Kidney (tissue), 14 donors: ENCODE results near the gene ARHGEF40. TPM values are rescaled to one million over a fixed set of nuclear protein-coding genes. Genes with fewer than 3 reads are reported as not detected.

Experiments
- DNase-seq, 5 donors: peaks; one replicate each; pipeline ENCODE4 v3.0.0-alpha.2; 2013 to 2020
- FAIRE-seq: peaks from 2 replicates; lab custom pipeline; 2012; peaks lifted over from hg19 to GRCh38; lab: Jason Lieb, UNC
- H3K27ac ChIP-seq, 2 donors: one replicate each; pipeline ENCODE4 v1.7.0; 2013; ENCODE audit warnings: low read depth in 2 of 2, low read length in 2 of 2, inconsistent platforms in 1 of 2
- H3K27me3 ChIP-seq: one replicate; pipeline ENCODE4 v1.7.1; 2013; ENCODE audit warnings: low read length, inconsistent platforms; ENCODE audit not compliant: control insufficient read depth, insufficient read depth
- H3K36me3 ChIP-seq, 3 donors: one replicate each; pipeline versions ENCODE4 v1.7.0 to v1.7.1; 2013; ENCODE audit warnings: low read length in 3 of 3, control low read depth in 1 of 3, inconsistent platforms in 1 of 3; ENCODE audit not compliant: insufficient read depth in 3 of 3, control insufficient read depth in 2 of 3
- H3K4me1 ChIP-seq, 3 donors: one replicate each; pipeline versions ENCODE4 v1.7.0 to v1.7.1; 2013; ENCODE audit warnings: low read length in 3 of 3, inconsistent platforms in 1 of 3, low read depth in 1 of 3; ENCODE audit not compliant: control insufficient read depth in 2 of 3, insufficient read depth in 2 of 3
- H3K4me3 ChIP-seq, 3 donors: one replicate each; pipeline versions ENCODE4 v1.7.0 to v1.8.1; 2013; ENCODE audit warnings: low read length in 3 of 3, control low read depth in 1 of 3, inconsistent platforms in 1 of 3
- H3K9ac ChIP-seq, 3 donors: one replicate each; pipeline versions ENCODE4 v1.7.0 to v1.7.1; 2013; ENCODE audit warnings: low read length in 3 of 3, control low read depth in 1 of 3, inconsistent platforms in 1 of 3
- H3K9me3 ChIP-seq, 3 donors: one replicate each; pipeline versions ENCODE4 v1.7.0 to v1.7.1; 2013; ENCODE audit warnings: low read length in 3 of 3, control low read depth in 1 of 3, inconsistent platforms in 1 of 3; ENCODE audit not compliant: control insufficient read depth in 2 of 3, insufficient read depth in 1 of 3
- CTCF ChIP-seq: IDR thresholded peaks from 3 replicates; pipeline ENCODE4 v1.5.1; 2012; ENCODE audit warnings: mild to moderate bottlenecking, moderate library complexity, borderline replicate concordance; ENCODE audit not compliant: insufficient read depth; ENCODE audit errors: extremely low read depth
- intact Hi-C: fragments of 100-400 bp; cut with DNase I; formaldehyde crosslinking; loops from one replicate; pipeline ENCODE4 v1.11.1; 2022
- polyA plus RNA-seq: library from polyadenylated mRNA; stranded (reverse); fragments of 350-450 nt; fragmentation: Illumina TruSeq; extraction: RNeasy Lipid Tissue Mini Kit (QIAGEN cat#74804); gene quantifications from one replicate; pipeline ENCODE4 v1.2.3, GENCODE V29; 2014; ENCODE audit warnings: low read depth, low replicate concordance; ENCODE audit not compliant: insufficient read depth
- total RNA-seq: library from RNA; stranded (reverse); fragmentation: NEBNext Ultra II Directional; extraction: Animal tissue kit (Norgen Biotek cat#: 25700); gene quantifications from one replicate; pipeline ENCODE4 v1.2.1, GENCODE V29; 2021
- donor health status: control.
- donor health status: control.
- donor health status: control.
- donor health status: control.
- donor health status: control.
- donor health status: DM: yes; HTN: yes; CAD: no.
- donor health status: Normal renal cell carcinoma (clear cell type).

Gene ARHGEF40
- total and polyA plus RNA-seq, 2 donors from 2014 or later, result 15.9 to 25.6 TPM

DNA sequence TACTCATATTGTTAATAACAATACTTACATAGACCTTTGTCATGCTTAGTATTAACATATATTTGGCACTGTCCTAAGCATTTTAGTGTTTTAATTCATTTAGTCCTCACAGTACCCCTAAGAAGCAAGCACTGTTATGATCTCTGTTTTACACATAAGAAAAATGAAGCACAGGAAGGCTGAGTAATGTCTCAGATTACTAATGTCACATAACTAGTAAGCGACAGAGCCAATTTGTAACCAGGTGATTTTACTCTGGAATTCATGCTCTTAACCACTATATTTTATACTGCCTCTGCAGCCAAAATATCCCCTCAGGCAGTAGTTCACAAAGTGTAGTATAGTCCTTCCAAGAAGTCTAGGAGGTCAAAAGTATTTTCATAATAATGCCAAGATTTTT, 51.0 kb downstream of the ARHGEF40 start:
- no peaks in the 10 kb centered on the region for H3K27me3 ChIP-seq
- no peaks in the 10 kb centered on the region for H3K36me3 ChIP-seq
- TF ChIP-seq CTCF, result no peak
- no peak overlapping the region for H3K9ac ChIP-seq
- H3K4me1 ChIP-seq, result no peaks in the 10 kb centered on the region
- no peak overlapping the region for H3K4me3 ChIP-seq
- FAIRE-seq, result no peak
- no peak overlapping the region for H3K27ac ChIP-seq
- DNase-seq, result no peak
- no peaks in the 10 kb centered on the region for H3K9me3 ChIP-seq
- intact Hi-C loops, result no loop called here

DNA sequence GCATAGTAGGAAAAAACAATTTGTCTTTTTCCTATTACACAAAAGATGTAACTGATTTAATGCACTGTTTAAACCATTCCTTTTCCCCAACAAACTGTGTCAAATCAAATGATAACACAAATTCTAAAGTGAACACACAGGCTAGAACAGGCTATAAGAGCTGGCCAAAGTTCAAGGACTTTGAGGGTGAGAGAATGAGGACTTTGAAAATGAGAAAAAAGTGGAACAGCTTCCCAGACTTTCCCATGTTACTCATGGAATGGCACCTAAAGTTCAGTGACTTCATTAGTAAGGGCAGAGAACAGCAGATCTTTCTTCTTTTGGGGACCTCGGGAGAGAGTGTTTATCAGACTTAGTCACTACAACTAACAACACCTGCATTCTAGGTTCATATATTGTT, 53.3 kb downstream of the ARHGEF40 start:
- Histone ChIP-seq H3K36me3 (no peaks in the 10 kb centered on the region), H3K4me1 (no peaks in the 10 kb centered on the region), H3K9ac (no peak overlapping the region), H3K4me3 (no peak overlapping the region), H3K27ac (no peak overlapping the region), H3K27me3 (no peaks in the 10 kb centered on the region), H3K9me3 (no peaks in the 10 kb centered on the region)
- no peak for TF ChIP-seq CTCF
- FAIRE-seq (no peak), DNase-seq (no peak)
- intact Hi-C loops, result no loop called here

DNA sequence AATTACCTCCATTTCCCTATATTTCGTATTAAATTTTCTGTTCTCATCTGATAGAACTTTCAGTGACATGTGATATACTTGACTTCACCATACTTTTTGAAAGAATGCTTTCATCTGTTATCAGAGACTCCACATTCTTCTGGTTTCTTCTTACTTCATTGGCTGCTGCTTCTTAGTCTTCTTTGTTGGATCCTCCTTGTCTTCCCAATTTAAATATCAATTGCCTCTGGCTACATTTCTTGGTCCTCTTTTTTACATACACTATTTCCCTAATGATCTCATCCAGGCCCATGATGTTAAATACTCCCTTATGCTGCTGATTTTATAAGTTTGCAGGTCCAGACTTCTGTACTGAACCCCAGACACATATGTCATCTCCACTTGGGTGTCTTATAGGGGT, 63.8 kb downstream of the ARHGEF40 start:
- no peak for FAIRE-seq

More for the DNA sequence above, 63.8 kb downstream of the ARHGEF40 start:
- no peak overlapping the region for H3K4me3 ChIP-seq
- intact Hi-C loops, result no loop called here
- no peak for TF ChIP-seq CTCF
- H3K9me3 ChIP-seq, result no peaks in the 10 kb centered on the region
- H3K27me3 ChIP-seq, result no peaks in the 10 kb centered on the region
- no peaks in the 10 kb centered on the region for H3K36me3 ChIP-seq
- DNase-seq, result no peak
- H3K4me1 ChIP-seq, result no peaks in the 10 kb centered on the region
- no peak overlapping the region for H3K9ac ChIP-seq
- H3K27ac ChIP-seq, result no peak overlapping the region
